Retinal pigment epithelial cell (primary cell): ENCODE results near the gene ST3GAL6.
A peak's percentile ranks its signal among the peaks of the same experiment; 100 is the strongest.
"Not testable (repeated sequence)": the region's sequence is repeated elsewhere in the genome, so short reads cannot be mapped to it uniquely, and the experiment has no call there.

Experiments used
- DNase-seq: peaks from one replicate; pipeline ENCODE4 v3.0.0-alpha.2; 2010; ENCODE audit warnings: low read depth
- H3K4me3 ChIP-seq: 2 replicates; pipeline ENCODE4 v1.5.1; 2011; ENCODE audit warnings: mild to moderate bottlenecking, low read length, control low read depth, moderate library complexity
- TF ChIP-seq, protein P1 (sequence below): conservative IDR thresholded peaks from 2 replicates; pipeline ENCODE4 v1.5.1; 2011; ENCODE audit warnings: low read depth, low read length, control low read depth, inconsistent platforms

The ST3GAL6 gene

DNA sequence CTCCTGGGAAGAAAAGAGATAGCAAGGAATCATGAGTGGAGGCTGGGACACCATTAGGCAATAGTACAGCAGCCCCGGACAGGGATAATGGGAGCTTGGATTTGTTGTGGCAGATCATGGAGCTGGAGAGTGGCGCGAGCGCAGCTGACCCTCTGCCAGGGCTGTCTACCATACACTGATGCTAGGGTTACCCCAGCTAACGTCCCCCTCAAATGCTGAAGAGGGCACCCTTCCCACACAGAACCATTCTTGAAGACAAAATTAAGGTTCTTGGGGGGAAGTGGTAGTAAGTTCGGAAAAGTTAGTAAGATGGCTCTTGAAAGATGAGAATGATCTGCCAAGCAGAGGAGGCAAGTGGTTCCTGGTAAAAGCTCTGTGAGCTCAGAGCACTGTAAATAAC is 61.1 kb downstream of the ST3GAL6 start:
- TF ChIP-seq, protein P1, sequence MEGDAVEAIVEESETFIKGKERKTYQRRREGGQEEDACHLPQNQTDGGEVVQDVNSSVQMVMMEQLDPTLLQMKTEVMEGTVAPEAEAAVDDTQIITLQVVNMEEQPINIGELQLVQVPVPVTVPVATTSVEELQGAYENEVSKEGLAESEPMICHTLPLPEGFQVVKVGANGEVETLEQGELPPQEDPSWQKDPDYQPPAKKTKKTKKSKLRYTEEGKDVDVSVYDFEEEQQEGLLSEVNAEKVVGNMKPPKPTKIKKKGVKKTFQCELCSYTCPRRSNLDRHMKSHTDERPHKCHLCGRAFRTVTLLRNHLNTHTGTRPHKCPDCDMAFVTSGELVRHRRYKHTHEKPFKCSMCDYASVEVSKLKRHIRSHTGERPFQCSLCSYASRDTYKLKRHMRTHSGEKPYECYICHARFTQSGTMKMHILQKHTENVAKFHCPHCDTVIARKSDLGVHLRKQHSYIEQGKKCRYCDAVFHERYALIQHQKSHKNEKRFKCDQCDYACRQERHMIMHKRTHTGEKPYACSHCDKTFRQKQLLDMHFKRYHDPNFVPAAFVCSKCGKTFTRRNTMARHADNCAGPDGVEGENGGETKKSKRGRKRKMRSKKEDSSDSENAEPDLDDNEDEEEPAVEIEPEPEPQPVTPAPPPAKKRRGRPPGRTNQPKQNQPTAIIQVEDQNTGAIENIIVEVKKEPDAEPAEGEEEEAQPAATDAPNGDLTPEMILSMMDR, result peak; percentile 24
- H3K4me3 ChIP-seq, result no peak overlapping the region
- DNase-seq, result no peak

DNA sequence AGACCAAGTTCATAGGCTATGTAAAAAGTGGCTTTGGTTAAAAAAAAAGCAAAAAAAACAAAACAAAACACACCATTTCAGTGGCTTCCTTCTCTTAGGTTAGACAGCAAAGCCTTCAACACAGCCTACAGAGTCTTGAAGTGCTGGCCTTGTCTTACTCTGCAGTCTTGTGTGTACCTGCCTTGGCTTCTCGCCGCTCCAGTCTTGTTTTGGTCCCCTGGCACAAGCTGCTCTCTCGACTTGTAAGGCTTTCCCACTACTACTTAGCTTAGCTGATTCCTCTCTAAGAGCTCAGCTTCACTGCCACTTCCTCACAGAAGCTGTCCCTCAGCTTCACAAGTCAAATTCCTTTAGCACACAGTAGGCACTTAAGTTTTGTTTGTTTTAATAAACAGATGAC is 63.0 kb downstream of the ST3GAL6 start:
- no peak for DNase-seq
- no peak overlapping the region for H3K4me3 ChIP-seq
- TF ChIP-seq, protein P1, result no peak

DNA sequence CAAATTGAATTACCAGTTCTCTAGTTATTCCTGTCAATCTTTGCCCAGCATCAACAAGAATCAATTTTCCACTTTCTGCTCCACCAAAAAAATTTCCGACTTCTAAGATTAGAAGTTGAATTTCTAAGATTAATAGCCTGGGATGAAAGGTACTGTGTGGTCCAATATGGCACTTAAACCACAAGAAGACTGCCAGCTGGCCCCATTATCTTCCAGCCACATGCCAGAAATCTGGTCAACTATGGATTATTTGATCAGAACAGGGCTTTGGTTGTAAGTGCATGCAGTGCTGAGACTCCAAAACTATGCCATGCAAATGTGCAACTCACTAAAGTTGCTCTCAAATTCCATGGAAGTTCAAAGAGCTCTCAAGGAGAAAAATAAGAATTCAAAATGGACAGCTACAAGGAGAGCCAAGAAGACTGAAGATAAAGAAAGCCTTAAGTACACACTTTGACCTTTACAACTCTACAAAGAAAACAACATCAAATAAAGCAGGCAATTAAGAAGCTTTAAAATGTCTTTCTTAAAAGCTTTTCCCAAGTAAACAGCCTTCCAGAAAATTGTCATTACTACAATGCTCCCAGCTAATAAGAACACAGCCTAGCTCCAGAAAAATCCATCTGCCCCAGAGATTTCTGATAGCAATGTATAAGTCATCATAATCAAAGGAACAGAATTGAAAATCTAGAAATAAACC is 64.2 kb downstream of the ST3GAL6 start:
- DNase-seq, result no peak
- TF ChIP-seq, protein P1, result no peak
- H3K4me3 ChIP-seq, result no peak overlapping the region

DNA sequence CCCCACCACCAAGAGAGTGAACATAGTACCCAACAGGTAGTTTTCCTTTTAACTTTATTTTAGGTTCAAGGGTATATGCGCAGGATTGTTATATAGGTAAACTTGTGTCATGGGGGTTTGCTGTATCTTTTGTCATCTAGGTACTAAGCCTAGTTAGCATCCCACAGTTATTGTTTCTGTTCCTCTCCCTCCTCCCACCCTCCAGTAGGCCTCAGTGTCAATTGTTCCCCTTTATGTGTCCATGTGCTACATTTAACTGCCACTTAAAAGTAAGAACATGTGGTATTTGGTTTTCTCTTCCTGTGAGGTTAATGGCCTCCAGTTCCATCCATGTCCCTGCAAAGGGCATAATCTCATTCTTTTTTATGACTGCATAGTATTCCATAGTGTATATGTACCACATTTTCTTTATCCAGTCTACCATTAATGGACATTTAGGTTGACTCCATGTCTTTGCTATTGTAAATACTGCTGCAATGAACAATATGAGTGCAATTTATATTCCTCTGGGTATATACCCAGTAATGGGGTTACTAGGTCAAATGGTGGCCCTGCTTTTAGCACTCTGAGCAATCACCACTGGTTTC is 66.2 kb downstream of the ST3GAL6 start:
- TF ChIP-seq, protein P1, result no peak
- H3K4me3 ChIP-seq, result no peak overlapping the region
- DNase-seq, result no peak

DNA sequence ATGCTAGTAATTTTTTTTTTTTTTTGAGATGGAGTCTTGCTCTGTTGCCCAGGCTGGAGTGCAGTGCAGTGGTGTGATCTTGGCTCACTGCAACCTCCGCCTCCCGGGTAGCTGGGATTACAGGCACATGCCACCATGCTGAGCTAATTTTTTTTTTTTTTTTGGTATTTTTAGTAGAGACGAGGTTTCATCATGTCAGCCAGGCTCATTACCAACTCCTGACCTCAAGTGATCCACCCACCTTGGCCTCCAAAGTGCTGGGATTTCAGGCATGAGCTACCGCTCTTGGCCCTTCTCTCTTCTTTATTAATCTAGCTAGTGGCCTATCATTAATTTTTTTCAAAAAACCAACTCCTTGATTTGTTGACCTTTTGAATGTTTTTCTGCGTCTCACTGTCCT is 67.9 kb downstream of the ST3GAL6 start:
- H3K4me3 ChIP-seq, DNase-seq: not testable (repeated sequence)

DNA sequence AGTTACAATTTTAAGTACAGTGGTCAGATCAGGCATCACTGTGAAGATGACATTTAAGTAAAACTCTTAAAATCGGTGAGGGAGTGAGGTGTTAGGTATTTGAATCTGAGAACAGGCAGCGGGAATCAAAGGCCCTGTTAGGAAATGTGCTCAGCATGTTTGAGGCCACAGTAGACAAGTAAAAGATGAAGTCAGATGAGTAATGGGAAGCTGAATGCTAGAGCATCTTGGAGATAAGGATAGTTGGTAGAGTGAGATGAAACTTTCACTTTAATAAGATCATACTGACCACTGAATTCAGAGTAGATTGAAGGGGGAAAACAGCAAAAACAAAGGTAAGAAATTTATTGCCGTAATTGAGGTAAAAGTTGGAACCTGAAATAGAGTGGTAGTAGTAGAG is 76.7 kb downstream of the ST3GAL6 start:
- no peak for DNase-seq
- H3K4me3 ChIP-seq, result no peak overlapping the region
- TF ChIP-seq, protein P1, result no peak

DNA sequence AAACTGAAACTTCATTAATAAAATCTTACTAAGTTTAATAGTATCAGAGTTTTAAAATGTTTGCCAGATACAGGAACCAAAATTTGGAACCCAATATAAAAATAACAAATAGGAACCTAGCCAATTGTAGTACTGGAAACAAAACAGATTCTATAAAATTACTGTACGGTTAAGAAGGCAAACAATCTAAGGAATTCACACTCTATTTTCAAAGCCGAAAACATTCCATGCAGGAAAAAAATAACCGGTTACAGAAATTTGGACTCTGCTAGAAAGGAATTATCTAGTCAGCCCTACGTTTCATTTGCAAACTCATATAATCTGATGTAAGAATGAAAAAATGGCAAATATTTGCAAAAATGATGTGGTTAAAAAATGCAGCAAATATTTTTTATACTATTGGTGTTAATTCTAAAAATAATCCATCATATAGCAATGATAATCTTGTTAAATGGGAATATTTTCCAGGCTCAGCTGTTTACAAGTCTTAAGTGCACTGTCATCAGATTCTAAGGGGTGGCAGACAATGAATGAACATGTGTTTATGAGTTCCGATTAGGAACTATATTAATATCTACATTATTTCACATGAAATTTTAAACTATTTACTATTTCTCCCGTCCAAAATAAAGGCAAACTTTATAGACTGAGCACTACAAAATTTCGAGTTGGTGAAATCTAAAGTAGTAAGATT is 80.3 kb downstream of the ST3GAL6 start:
- TF ChIP-seq, protein P1, result no peak
- peak; percentile 9 for DNase-seq

More for the DNA sequence above, 80.3 kb downstream of the ST3GAL6 start:
- H3K4me3 ChIP-seq, result no peak overlapping the region
